SU-DHL-6 (cell line): ENCODE data around the gene MFSD6.

ENCODE experiments used
- H2AFZ ChIP-seq: fragments of 200-600 bp; sonication (generic); 2 replicates; pipeline ENCODE4 v1.6.1; 2014; ENCODE audit warnings: low read depth, mild to moderate bottlenecking, moderate library complexity, mixed read lengths, antibody characterized with exemption, low read length; ENCODE audit not compliant: severe bottlenecking
- H3F3A ChIP-seq: fragments of 200-600 bp; shearing (Covaris generic); 2 replicates; pipeline ENCODE4 v1.6.0; 2016; ENCODE audit warnings: antibody characterized with exemption, mild to moderate bottlenecking; ENCODE audit not compliant: insufficient read depth
- H3K27ac ChIP-seq: fragments of 200-600 bp; sonication (generic); 2 replicates; pipeline ENCODE4 v1.5.1; 2016; ENCODE audit warnings: low read depth, mild to moderate bottlenecking, low read length, moderate library complexity, mixed read lengths
- H3K27me3 ChIP-seq: fragments of 200-600 bp; sonication (generic), shearing (Covaris generic); 2 replicates; pipeline ENCODE4 v1.6.0; 2014; ENCODE audit warnings: mild to moderate bottlenecking, low read length
- H3K36me3 ChIP-seq: fragments of 200-600 bp; sonication (generic); 2 replicates; pipeline ENCODE4 v1.6.1; 2014; ENCODE audit warnings: mild to moderate bottlenecking, low read length, mixed read lengths
- H3K4me2 ChIP-seq: fragments of 300-600, 200-600 bp; shearing (Covaris generic), sonication (generic); 2 replicates; pipeline ENCODE4 v1.6.0; 2014; ENCODE audit warnings: low read length, low read depth, mild to moderate bottlenecking; ENCODE audit not compliant: poor library complexity, severe bottlenecking
- H3K4me3 ChIP-seq: fragments of 200-600 bp; sonication (generic); 2 replicates; pipeline ENCODE4 v1.5.1; 2014; ENCODE audit warnings: antibody characterized with exemption, low read length, mild to moderate bottlenecking, mixed read lengths; ENCODE audit not compliant: insufficient read depth, poor library complexity, severe bottlenecking
- H3K79me2 ChIP-seq: fragments of 200-600 bp; sonication (generic); 2 replicates; pipeline ENCODE4 v1.6.1; 2014; ENCODE audit warnings: mild to moderate bottlenecking, low read length, moderate library complexity; ENCODE audit not compliant: insufficient read depth
- H3K9ac ChIP-seq: fragments of 200-600 bp; sonication (generic); 2 replicates; pipeline ENCODE4 v1.7.0; 2014; ENCODE audit warnings: mild to moderate bottlenecking, low read length
- H3K9me2 ChIP-seq: fragments of 200-600 bp; sonication (generic); replicated peaks from 2 replicates; pipeline ENCODE4 v1.6.1; 2014; ENCODE audit warnings: low read length; ENCODE audit not compliant: insufficient read depth
- H3K9me3 ChIP-seq: fragments of 200-600 bp; sonication (generic); 2 replicates; pipeline ENCODE4 v1.6.1; 2014; ENCODE audit warnings: low read length, mixed read lengths; ENCODE audit not compliant: insufficient read depth
- H4K20me1 ChIP-seq: fragments of 200-600 bp; sonication (generic); 2 replicates; pipeline ENCODE4 v1.6.1; 2014; ENCODE audit warnings: low read depth, mild to moderate bottlenecking, antibody characterized with exemption, low read length, moderate library complexity, mixed read lengths
- CTCF ChIP-seq: fragments of 200-600 bp; sonication (generic); IDR thresholded peaks from one replicate; pipeline ENCODE4 v1.5.1; 2017; ENCODE audit warnings: antibody characterized with exemption, mild to moderate bottlenecking, low read length, moderate library complexity; ENCODE audit not compliant: insufficient read depth, poor library complexity, severe bottlenecking
- EZH2phosphoT487 ChIP-seq: fragments of 200-600 bp; sonication (generic), shearing (Covaris generic); conservative IDR thresholded peaks from 2 replicates; pipeline ENCODE4 v1.6.1; 2018; ENCODE audit warnings: mild to moderate bottlenecking, antibody characterized with exemption, low read length, moderate library complexity, mixed read lengths

MFSD6 gene

DNA sequence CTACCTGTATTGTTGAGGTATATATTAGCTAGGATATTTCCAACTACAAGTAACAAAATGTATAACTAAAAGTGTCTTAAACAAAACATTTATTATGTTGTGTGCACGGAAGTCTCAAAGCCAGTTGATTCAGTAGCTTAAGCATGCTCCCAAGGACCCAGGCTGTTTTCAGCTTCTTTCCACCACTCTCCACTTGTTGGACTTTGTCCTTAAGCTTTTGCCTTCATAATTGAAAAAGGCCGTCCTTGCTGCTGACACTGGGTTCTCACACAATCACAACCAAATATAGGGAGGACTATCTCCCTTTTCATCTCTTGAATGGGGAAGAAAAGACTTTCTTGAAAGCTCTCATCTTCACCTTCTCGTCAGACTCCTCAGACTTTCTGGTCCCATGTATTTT is 138.6 kb downstream of the MFSD6 start:
- H3K27ac ChIP-seq: no peak overlapping the region
- H2AFZ ChIP-seq: no peak overlapping the region
- H3K9ac ChIP-seq: no peak overlapping the region
- H3K9me2 ChIP-seq: no peaks in the 10 kb centered on the region
- no peaks in the 10 kb centered on the region for H3F3A ChIP-seq
- H3K79me2 ChIP-seq: peaks cover 9% of the 10 kb centered on the region; the same call in 1 of the 2 replicates
- H3K36me3 ChIP-seq: no peaks in the 10 kb centered on the region
- no peak overlapping the region for H3K4me2 ChIP-seq
- H3K27me3 ChIP-seq: no peaks in the 10 kb centered on the region
- no peaks in the 10 kb centered on the region for H3K9me3 ChIP-seq
- no peaks in the 10 kb centered on the region for H4K20me1 ChIP-seq
- no peak for TF ChIP-seq CTCF
- TF ChIP-seq EZH2phosphoT487: no peak
- no peak overlapping the region for H3K4me3 ChIP-seq

GRCh38 chr2:190547886-190548285 is 139.7 kb downstream of the MFSD6 start:
- H3K4me3 ChIP-seq: no peak overlapping the region
- no peaks in the 10 kb centered on the region for H3K36me3 ChIP-seq
- no peaks in the 10 kb centered on the region for H4K20me1 ChIP-seq
- H3K79me2 ChIP-seq: peaks cover 5% of the 10 kb centered on the region; the same call in 1 of the 2 replicates
- no peaks in the 10 kb centered on the region for H3K9me3 ChIP-seq
- H3K9ac ChIP-seq: no peak overlapping the region
- H3K27ac ChIP-seq: no peak overlapping the region
- H3F3A ChIP-seq: no peaks in the 10 kb centered on the region
- no peak overlapping the region for H2AFZ ChIP-seq
- H3K4me2 ChIP-seq: no peak overlapping the region
- no peaks in the 10 kb centered on the region for H3K9me2 ChIP-seq
- no peaks in the 10 kb centered on the region for H3K27me3 ChIP-seq
- TF ChIP-seq CTCF (no peak), EZH2phosphoT487 (no peak)

DNA sequence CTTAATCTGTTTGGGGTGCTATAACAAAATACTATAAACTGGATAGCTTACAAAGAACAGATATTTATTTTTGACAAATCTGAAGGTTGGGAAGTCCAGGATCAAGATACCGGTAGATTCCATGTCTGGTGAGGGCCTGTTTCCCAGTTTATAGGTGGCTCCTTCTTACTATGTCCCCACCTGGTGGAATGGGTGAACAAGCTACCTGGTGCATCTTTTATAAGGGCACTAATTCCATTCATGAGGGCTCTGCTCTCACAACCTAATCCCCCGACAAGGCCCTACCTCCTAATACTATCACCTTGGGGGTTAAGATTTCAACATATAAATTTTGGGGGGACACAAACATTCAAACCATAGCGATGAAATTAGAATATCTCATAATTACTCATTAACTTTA is 142.0 kb downstream of the MFSD6 start:
- H3F3A ChIP-seq: no peaks in the 10 kb centered on the region
- no peak overlapping the region for H3K27ac ChIP-seq
- no peaks in the 10 kb centered on the region for H3K9me3 ChIP-seq
- no peak overlapping the region for H2AFZ ChIP-seq
- no peak overlapping the region for H3K4me3 ChIP-seq
- H3K9me2 ChIP-seq: no peaks in the 10 kb centered on the region
- no peaks in the 10 kb centered on the region; the same call in 1 of the 2 replicates for H3K79me2 ChIP-seq
- no peak for TF ChIP-seq EZH2phosphoT487
- no peak for TF ChIP-seq CTCF
- no peaks in the 10 kb centered on the region for H4K20me1 ChIP-seq
- H3K36me3 ChIP-seq: no peaks in the 10 kb centered on the region
- no peak overlapping the region for H3K9ac ChIP-seq
- no peak overlapping the region for H3K4me2 ChIP-seq
- no peaks in the 10 kb centered on the region for H3K27me3 ChIP-seq
